GM12878 (cell line): ENCODE results near the gene PANK1. TPM values are rescaled to one million over a fixed set of nuclear protein-coding genes. Genes with fewer than 3 reads are reported as not detected.

Experiments used
- ATAC-seq: fragments of 200-7000 bp; cut with Tn5 transposase; 3 replicates; pipeline ENCODE4 v1.9.1; 2020; ENCODE audit warnings: mild to moderate bottlenecking, moderate library complexity
- BruUV-seq: library from RNA; stranded (reverse); fragments of 400-500 nt; replicated peaks from 2 replicates; lab custom pipeline; 2021; lab: Mats Ljungman, UMichigan
- CTCF ChIA-PET: fragments of 300-600 bp; sonication (Branson Sonifier 250); formaldehyde crosslinking; extraction: SDS; loops from one replicate; lab custom pipeline; 2021; ENCODE audit warnings: inconsistent platforms; lab: Yijun Ruan, JAX
- POLR2A ChIA-PET: fragments of 350-600 bp; formaldehyde crosslinking; extraction: SDS; loops from one replicate; lab custom pipeline; 2021; ENCODE audit warnings: inconsistent platforms; lab: Charles Lee
- RAD21 ChIA-PET: fragments of 300-600 bp; sonication (Branson Sonifier 250); formaldehyde crosslinking; loops from one replicate; lab custom pipeline; 2023; ENCODE audit warnings: antibody characterized with exemption; ENCODE audit not compliant: unreplicated experiment; lab: Charles Lee
- SMC1A ChIA-PET: fragments of 300-600 bp; sonication (Branson Sonifier 250); formaldehyde crosslinking; loops from one replicate; lab custom pipeline; 2023; ENCODE audit not compliant: unreplicated experiment, uncharacterized antibody; lab: Charles Lee
- DNase-seq: peaks from one replicate; pipeline ENCODE4 v3.0.0-alpha.2; 2011; ENCODE audit warnings: low read depth, low spot score
- FAIRE-seq: peaks from 3 replicates; lab custom pipeline; 2011; peaks lifted over from hg19 to GRCh38; lab: Jason Lieb, UNC
- H2AFZ ChIP-seq: 2 replicates; pipeline ENCODE4 v1.6.0; 2011; ENCODE audit warnings: low read depth, low read length, control low read depth; ENCODE audit not compliant: control insufficient read depth
- H3K27ac ChIP-seq: 2 replicates; pipeline ENCODE4 v1.5.1; 2011; ENCODE audit warnings: control low read depth; ENCODE audit not compliant: control insufficient read depth, insufficient read depth
- H3K27me3 ChIP-seq, 2 experiments: replicated peaks in 1 of 2; 2 replicates each; pipeline versions ENCODE4 v1.6.0 to v1.6.1; 2011; ENCODE audit warnings: low read length in 1 of 2; ENCODE audit not compliant: control insufficient read depth in 2 of 2, insufficient read depth in 2 of 2
- H3K36me3 ChIP-seq, 2 experiments: 2 replicates each; pipeline ENCODE4 v1.5.1; 2011; ENCODE audit warnings: low read length in 1 of 2; ENCODE audit not compliant: control insufficient read depth in 2 of 2, insufficient read depth in 2 of 2
- H3K4me1 ChIP-seq: 2 replicates; pipeline ENCODE4 v1.6.1; 2011; ENCODE audit warnings: mild to moderate bottlenecking, low read length, moderate library complexity, mixed read lengths; ENCODE audit not compliant: control insufficient read depth, insufficient read depth
- H3K4me2 ChIP-seq: 2 replicates; pipeline ENCODE4 v1.6.0; 2011; ENCODE audit warnings: control low read depth; ENCODE audit not compliant: control insufficient read depth, insufficient read depth
- H3K4me3 ChIP-seq: fragments of 200-600 bp; sonication (generic); 2 replicates; pipeline ENCODE4 v1.5.1; 2016
- H3K79me2 ChIP-seq: 2 replicates; pipeline ENCODE4 v1.6.0; 2011; ENCODE audit warnings: low read length; ENCODE audit not compliant: control insufficient read depth, insufficient read depth
- H3K9ac ChIP-seq: 2 replicates; pipeline ENCODE4 v1.8.0; 2011; ENCODE audit warnings: low read length, control low read depth, mixed read lengths; ENCODE audit not compliant: control insufficient read depth, insufficient read depth
- H3K9me3 ChIP-seq: replicated peaks from 3 replicates; pipeline ENCODE4 v1.5.1; 2011; ENCODE audit warnings: mild to moderate bottlenecking, low read length; ENCODE audit not compliant: control insufficient read depth, insufficient read depth
- H4K20me1 ChIP-seq: 2 replicates; pipeline ENCODE4 v1.6.0; 2011; ENCODE audit not compliant: control insufficient read depth, insufficient read depth
- ASH2L ChIP-seq: fragments of 300-600, 200-600 bp; sonication (generic); IDR thresholded peaks from 2 replicates; pipeline ENCODE4 v1.6.1; 2017; ENCODE audit warnings: low read depth, mild to moderate bottlenecking, borderline replicate concordance
- ATF7 ChIP-seq: fragments of 450-650 bp; IDR thresholded peaks from 2 replicates; pipeline ENCODE4 v1.6.1; 2016; ENCODE audit warnings: low read depth, mild to moderate bottlenecking
- CHD4 ChIP-seq: fragments of 200-600 bp; sonication (generic); IDR thresholded peaks from 2 replicates; pipeline ENCODE4 v1.6.1; 2016; ENCODE audit warnings: mild to moderate bottlenecking
- EZH2 ChIP-seq: IDR thresholded peaks from 2 replicates; pipeline ENCODE4 v1.6.1; 2012; ENCODE audit warnings: low read depth, mild to moderate bottlenecking, control low read depth, inconsistent platforms, low read length, borderline replicate concordance; ENCODE audit not compliant: control insufficient read depth
- IRF4 ChIP-seq: IDR thresholded peaks from 2 replicates; pipeline ENCODE4 v1.6.1; 2011; ENCODE audit warnings: low read depth, low read length
- KAT2A ChIP-seq: conservative IDR thresholded peaks from 2 replicates; pipeline ENCODE4 v1.6.1; 2011; ENCODE audit warnings: low read depth, low read length; ENCODE audit not compliant: control insufficient read depth
- RELA ChIP-seq: fragments of 450-650 bp; IDR thresholded peaks from 2 replicates; pipeline ENCODE4 v1.8.0; 2014; ENCODE audit warnings: borderline replicate concordance; ENCODE audit not compliant: partially characterized antibody
- SMAD1 ChIP-seq: fragments of 450-650 bp; IDR thresholded peaks from 2 replicates; pipeline ENCODE4 v1.6.1; 2018; ENCODE audit warnings: mild to moderate bottlenecking, low read depth; ENCODE audit not compliant: partially characterized antibody
- STAT3 ChIP-seq: IDR thresholded peaks from 2 replicates; pipeline ENCODE4 v1.6.1; 2011; ENCODE audit warnings: low read depth, low read length, improper control_type of control experiment
- USF2 ChIP-seq: IDR thresholded peaks from 2 replicates; pipeline ENCODE4 v1.6.1; 2011; ENCODE audit warnings: low read depth, low read length, improper control_type of control experiment, borderline replicate concordance
- WGBS: methylation state at CpG from one replicate; pipeline ENCODE4 v1.1.6; 2016; ENCODE audit warnings: low lambda C conversion rate; ENCODE audit not compliant: insufficient replicate concordance, insufficient coverage; ENCODE audit errors: missing lambda C conversion rate; 5-methylcytosine and 5-hydroxymethylcytosine counted together
- in situ Hi-C: fragments of 300-500 bp; cut with MboI; formaldehyde crosslinking; loops from 9 replicates; pipeline ENCODE4 v1.14.3; 2018; ENCODE audit warnings: mixed read lengths
- intact Hi-C: fragments of 100-400 bp; cut with micrococcal nuclease; formaldehyde crosslinking; loops from one replicate; pipeline ENCODE4 v1.14.2; 2022; ENCODE audit not compliant: unreplicated experiment
- polyA plus RNA-seq, 11 experiments: library from polyadenylated mRNA; depleted of rRNA in 4 of 11; unstranded in 6 of 11; stranded (reverse) in 5 of 11; fragments of >200 nt; fragmentation: Nextera tagmentation in 4 of 11; fragmentation: Illumina TruSeq in 1 of 11; extraction: Ambion mirVana in 4 of 11; extraction: Trizol in 1 of 11; gene quantifications; 1 replicate in 1 of 11; 2 replicates in 10 of 11; pipeline versions ENCODE4 v1.2.1 to v1.2.3, GENCODE V29; 2011 to 2016; ENCODE audit warnings: inconsistent platforms in 2 of 11, missing spikeins in 2 of 11, low read depth in 1 of 11
- total RNA-seq, 4 experiments: library from RNA; depleted of rRNA in 3 of 4; stranded (reverse); fragments of >200 nt in 3 of 4; fragmentation: Illumina TruSeq in 1 of 4; extraction: Trizol in 1 of 4; gene quantifications; 2 replicates each; pipeline versions ENCODE4 v1.2.1 to v1.2.3, GENCODE V29; 2013 to 2021
- TF ChIP-seq, protein P1 (sequence below): fragments of 450-650 bp; formaldehyde crosslinking; IDR thresholded peaks from 2 replicates; pipeline ENCODE4 v1.4.0; 2022; ENCODE audit warnings: mild to moderate bottlenecking, moderate library complexity
- TF ChIP-seq, protein P2 (sequence below): fragments of 450-650 bp; IDR thresholded peaks from 2 replicates; pipeline ENCODE4 v1.6.1; 2017; ENCODE audit warnings: mild to moderate bottlenecking, moderate library complexity

Gene PANK1
- total and polyA plus RNA-seq, 10 of the 15 experiments (the other 5 are each of a cell fraction or from before 2014, with no cell fraction given): 1.9 to 10.6 (median 5.8) TPM

- Histone ChIP-seq H3K79me2 (no peaks in the 10 kb centered on the region), H3K9ac (no peak overlapping the region), H3K4me2 (no peak overlapping the region), H2AFZ (no peak overlapping the region), H3K4me3 (no peak overlapping the region), H3K9me3 (no peaks in the 10 kb centered on the region), H3K27ac (no peak overlapping the region), H3K36me3 (no peaks in the 10 kb centered on the region), H4K20me1 (no peaks in the 10 kb centered on the region), H3K4me1 (no peaks in the 10 kb centered on the region), H3K27me3 (no peaks in the 10 kb centered on the region)
- RAD21 ChIA-PET: interaction anchor here (0.7 to 1.7 kb wide), 5 partner anchors 198 to 351 kb away, joined by 3 to 5 read pairs (median 3); partner anchors contain the start of gene LIPA
- ATAC-seq (no peak), FAIRE-seq (no peak), DNase-seq (no peak)
- BruUV-seq: no TSS peak
- POLR2A ChIA-PET: no interaction called here
- in situ Hi-C loops (loop anchor here (10.0 kb wide), 1 partner anchor 532 kb away; no protein-coding TSS in a partner anchor), intact Hi-C loops (loop anchor here (10.0 kb wide), 1 partner anchor 532 kb away; no protein-coding TSS in a partner anchor)
- WGBS: 32% methylated on average over 3 of the region's 3 CpGs
- CTCF ChIA-PET: interaction anchor here (0.8 to 2.0 kb wide), 5 partner anchors 15 to 198 kb away, joined by 3 to 5 read pairs (median 4); partner anchors contain the start of gene KIF20B
- SMC1A ChIA-PET: interaction anchor here (0.9 to 2.4 kb wide), 3 partner anchors 11 to 350 kb away, joined by 3 to 6 read pairs (median 4); no protein-coding TSS in a partner anchor
- TF ChIP-seq KAT2A: no peak
- TF ChIP-seq, protein P1, sequence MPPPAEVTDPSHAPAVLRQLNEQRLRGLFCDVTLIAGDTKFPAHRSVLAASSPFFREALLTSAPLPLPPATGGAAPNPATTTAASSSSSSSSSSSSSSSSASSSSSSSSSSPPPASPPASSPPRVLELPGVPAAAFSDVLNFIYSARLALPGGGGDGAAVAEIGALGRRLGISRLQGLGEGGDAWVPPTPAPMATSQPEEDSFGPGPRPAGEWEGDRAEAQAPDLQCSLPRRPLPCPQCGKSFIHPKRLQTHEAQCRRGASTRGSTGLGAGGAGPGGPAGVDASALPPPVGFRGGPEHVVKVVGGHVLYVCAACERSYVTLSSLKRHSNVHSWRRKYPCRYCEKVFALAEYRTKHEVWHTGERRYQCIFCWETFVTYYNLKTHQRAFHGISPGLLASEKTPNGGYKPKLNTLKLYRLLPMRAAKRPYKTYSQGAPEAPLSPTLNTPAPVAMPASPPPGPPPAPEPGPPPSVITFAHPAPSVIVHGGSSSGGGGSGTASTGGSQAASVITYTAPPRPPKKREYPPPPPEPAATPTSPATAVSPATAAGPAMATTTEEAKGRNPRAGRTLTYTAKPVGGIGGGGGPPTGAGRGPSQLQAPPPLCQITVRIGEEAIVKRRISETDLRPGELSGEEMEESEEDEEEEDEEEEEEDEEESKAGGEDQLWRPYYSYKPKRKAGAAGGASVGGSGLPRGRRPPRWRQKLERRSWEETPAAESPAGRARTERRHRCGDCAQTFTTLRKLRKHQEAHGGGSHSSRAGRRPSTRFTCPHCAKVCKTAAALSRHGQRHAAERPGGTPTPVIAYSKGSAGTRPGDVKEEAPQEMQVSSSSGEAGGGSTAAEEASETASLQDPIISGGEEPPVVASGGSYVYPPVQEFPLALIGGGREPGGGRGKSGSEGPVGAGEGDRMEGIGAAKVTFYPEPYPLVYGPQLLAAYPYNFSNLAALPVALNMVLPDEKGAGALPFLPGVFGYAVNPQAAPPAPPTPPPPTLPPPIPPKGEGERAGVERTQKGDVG (CRISPR knock-in tag): no peak
- no peak for TF ChIP-seq ASH2L
- TF ChIP-seq STAT3: no peak
- no peak for TF ChIP-seq ATF7
- TF ChIP-seq, protein P2, sequence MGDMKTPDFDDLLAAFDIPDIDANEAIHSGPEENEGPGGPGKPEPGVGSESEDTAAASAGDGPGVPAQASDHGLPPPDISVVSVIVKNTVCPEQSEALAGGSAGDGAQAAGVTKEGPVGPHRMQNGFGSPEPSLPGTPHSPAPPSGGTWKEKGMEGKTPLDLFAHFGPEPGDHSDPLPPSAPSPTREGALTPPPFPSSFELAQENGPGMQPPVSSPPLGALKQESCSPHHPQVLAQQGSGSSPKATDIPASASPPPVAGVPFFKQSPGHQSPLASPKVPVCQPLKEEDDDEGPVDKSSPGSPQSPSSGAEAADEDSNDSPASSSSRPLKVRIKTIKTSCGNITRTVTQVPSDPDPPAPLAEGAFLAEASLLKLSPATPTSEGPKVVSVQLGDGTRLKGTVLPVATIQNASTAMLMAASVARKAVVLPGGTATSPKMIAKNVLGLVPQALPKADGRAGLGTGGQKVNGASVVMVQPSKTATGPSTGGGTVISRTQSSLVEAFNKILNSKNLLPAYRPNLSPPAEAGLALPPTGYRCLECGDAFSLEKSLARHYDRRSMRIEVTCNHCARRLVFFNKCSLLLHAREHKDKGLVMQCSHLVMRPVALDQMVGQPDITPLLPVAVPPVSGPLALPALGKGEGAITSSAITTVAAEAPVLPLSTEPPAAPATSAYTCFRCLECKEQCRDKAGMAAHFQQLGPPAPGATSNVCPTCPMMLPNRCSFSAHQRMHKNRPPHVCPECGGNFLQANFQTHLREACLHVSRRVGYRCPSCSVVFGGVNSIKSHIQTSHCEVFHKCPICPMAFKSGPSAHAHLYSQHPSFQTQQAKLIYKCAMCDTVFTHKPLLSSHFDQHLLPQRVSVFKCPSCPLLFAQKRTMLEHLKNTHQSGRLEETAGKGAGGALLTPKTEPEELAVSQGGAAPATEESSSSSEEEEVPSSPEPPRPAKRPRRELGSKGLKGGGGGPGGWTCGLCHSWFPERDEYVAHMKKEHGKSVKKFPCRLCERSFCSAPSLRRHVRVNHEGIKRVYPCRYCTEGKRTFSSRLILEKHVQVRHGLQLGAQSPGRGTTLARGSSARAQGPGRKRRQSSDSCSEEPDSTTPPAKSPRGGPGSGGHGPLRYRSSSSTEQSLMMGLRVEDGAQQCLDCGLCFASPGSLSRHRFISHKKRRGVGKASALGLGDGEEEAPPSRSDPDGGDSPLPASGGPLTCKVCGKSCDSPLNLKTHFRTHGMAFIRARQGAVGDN: no peak
- no peak for TF ChIP-seq RELA
- TF ChIP-seq EZH2: no peak
- no peak for TF ChIP-seq CHD4
- TF ChIP-seq IRF4: no peak
- TF ChIP-seq USF2: no peak
- TF ChIP-seq SMAD1: no peak
Observed at GRCh38 chr10:89566992-89567391, 78.0 kb downstream of the PANK1 start.
